Measurements from ENCODE around the gene STIM2. TPM values are rescaled to one million over a fixed set of nuclear protein-coding genes. Genes with fewer than 3 reads are reported as not detected.

The STIM2 gene
- total and polyA plus RNA-seq, 10 donors: 26.8 to 66.6 (median 49.1) TPM

DNA sequence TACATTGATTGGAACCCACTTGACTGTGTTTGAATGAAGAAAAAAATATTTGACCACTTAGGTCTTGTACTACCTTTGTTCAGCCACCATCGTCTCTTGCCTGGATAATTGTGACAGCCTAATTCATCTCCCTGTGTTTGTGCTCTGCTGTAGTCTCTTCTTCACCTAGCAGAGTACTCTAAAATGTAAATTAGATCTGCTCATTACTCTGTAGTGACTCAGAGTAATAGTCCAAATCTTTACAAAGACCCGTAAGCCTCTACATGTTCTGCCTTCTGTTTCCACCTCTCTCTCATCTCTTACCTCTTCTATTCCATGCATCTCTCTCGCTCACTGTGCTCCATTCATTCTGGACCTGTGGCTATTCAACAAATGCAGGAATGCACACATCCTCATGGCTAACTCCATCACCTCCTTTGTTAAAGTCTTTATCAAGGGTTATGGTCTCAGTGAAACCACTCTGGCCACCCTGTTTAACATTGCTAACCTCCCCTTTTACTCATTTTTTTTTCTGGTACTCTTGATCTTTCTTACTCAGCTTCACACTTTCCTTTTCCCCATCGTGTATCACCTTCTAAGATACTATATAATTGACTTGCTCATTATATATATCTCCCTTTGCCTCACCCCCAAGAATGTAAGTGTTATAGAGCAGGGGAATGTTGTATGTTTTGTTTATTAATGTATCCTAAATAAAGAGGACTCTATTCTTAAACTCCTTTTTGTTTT is 98.4 kb downstream of the STIM2 start:
- WGBS, 5 donors: 78 to 85% (median 82%) methylated on average over 4 of the region's 4 CpGs

DNA sequence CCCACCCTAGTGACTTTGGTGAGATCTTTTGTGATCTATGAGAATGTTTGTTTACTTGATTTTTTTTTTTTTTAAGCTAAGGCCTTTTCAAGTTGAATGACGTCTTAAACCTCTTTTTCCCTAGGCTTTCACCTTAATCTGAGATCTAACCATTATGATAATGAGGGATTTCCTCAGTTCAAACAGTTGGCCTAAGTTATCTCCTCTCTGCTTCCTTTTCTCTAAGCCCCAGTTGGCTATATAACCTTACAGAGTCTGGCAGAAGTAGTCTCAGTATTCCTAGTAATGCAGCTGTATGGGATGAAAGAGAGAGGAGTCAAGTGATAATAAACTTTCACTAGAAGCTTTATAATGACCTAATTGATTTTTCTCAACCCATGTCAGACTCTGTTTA is 99.0 kb downstream of the STIM2 start:
- 44 to 54% (median 45%) methylated on average over 1 of the region's 1 CpG for WGBS, 5 donors

More for the DNA sequence above, 98.4 kb downstream of the STIM2 start:
- H3K4me3 ChIP-seq: no peak overlapping the region
- no peak for TF ChIP-seq POLR2AphosphoS5 (IDR thresholded peaks at IDR 0.05)
- TF ChIP-seq, protein P1, sequence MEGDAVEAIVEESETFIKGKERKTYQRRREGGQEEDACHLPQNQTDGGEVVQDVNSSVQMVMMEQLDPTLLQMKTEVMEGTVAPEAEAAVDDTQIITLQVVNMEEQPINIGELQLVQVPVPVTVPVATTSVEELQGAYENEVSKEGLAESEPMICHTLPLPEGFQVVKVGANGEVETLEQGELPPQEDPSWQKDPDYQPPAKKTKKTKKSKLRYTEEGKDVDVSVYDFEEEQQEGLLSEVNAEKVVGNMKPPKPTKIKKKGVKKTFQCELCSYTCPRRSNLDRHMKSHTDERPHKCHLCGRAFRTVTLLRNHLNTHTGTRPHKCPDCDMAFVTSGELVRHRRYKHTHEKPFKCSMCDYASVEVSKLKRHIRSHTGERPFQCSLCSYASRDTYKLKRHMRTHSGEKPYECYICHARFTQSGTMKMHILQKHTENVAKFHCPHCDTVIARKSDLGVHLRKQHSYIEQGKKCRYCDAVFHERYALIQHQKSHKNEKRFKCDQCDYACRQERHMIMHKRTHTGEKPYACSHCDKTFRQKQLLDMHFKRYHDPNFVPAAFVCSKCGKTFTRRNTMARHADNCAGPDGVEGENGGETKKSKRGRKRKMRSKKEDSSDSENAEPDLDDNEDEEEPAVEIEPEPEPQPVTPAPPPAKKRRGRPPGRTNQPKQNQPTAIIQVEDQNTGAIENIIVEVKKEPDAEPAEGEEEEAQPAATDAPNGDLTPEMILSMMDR (IDR thresholded peaks at IDR 0.05 in 8 of 11, conservative IDR thresholded peaks at IDR 0.05 in 3 of 11): no peak
- no peak for TF ChIP-seq POLR2A (IDR thresholded peaks at IDR 0.05)
- no peaks in the 10 kb centered on the region for H3K9me3 ChIP-seq
- peaks cover 0 to 32% (median 8%) of the 10 kb centered on the region in 6 donors for H3K4me1 ChIP-seq
- H3K27ac ChIP-seq: no peak overlapping the region
- no peak for DNase-seq
- peaks cover 0 to 32% (median 6%) of the 10 kb centered on the region in 6 donors for H3K36me3 ChIP-seq
- intact Hi-C loops (cut with DNase I; ENCODE audit: low total_unique reads): no loop called here
- no peaks in the 10 kb centered on the region for H3K27me3 ChIP-seq (replicated peaks in 1 of 7)

DNA sequence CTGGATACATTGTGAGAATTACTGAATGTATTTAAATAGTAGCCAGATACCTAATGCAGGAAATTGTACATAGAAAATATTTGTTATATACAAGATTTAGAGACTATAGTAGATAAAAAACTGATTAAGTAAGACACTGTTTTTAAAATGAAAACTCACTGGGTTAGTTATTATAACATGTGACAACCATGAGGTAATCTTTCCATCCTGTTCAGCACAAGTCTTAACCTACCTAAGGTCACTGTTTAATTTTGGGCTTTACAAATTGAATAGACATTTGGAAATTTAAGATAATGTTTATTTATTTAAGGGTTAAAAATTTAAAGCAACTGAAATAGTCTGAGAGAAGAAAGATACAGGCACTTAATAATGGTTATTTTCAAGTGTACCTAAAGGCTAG is 102.1 kb downstream of the STIM2 start:
- H3K36me3 ChIP-seq: peaks cover 0 to 29% (median 6%) of the 10 kb centered on the region in 6 donors
- H3K4me1 ChIP-seq: peaks cover 0 to 32% (median 6%) of the 10 kb centered on the region in 6 donors
- intact Hi-C loops (cut with DNase I; ENCODE audit: low total_unique reads): no loop called here
- no peaks in the 10 kb centered on the region for H3K9me3 ChIP-seq
- no peak overlapping the region for H3K27ac ChIP-seq
- no peak overlapping the region for H3K4me3 ChIP-seq
- no peaks in the 10 kb centered on the region for H3K27me3 ChIP-seq (replicated peaks in 1 of 7)
- TF ChIP-seq POLR2AphosphoS5 (IDR thresholded peaks at IDR 0.05) (no peak), POLR2A (IDR thresholded peaks at IDR 0.05) (no peak)
- TF ChIP-seq, protein P1 (IDR thresholded peaks at IDR 0.05 in 8 of 11, conservative IDR thresholded peaks at IDR 0.05 in 3 of 11): no peak
- DNase-seq: no peak

More for the DNA sequence above, 99.0 kb downstream of the STIM2 start:
- intact Hi-C loops (cut with DNase I; ENCODE audit: low total_unique reads): no loop called here
- H3K36me3 ChIP-seq: peaks cover 0 to 32% (median 6%) of the 10 kb centered on the region in 6 donors
- peaks cover 0 to 31% (median 4%) of the 10 kb centered on the region in 6 donors for H3K4me1 ChIP-seq
- H3K27ac ChIP-seq: no peak overlapping the region
- no peaks in the 10 kb centered on the region for H3K27me3 ChIP-seq (replicated peaks in 1 of 7)
- H3K4me3 ChIP-seq: no peak overlapping the region
- TF ChIP-seq POLR2AphosphoS5 (IDR thresholded peaks at IDR 0.05): no peak
- no peak for TF ChIP-seq POLR2A (IDR thresholded peaks at IDR 0.05)
- TF ChIP-seq, protein P1 (IDR thresholded peaks at IDR 0.05 in 8 of 11, conservative IDR thresholded peaks at IDR 0.05 in 3 of 11): no peak
- no peak for DNase-seq
- no peaks in the 10 kb centered on the region for H3K9me3 ChIP-seq

DNA sequence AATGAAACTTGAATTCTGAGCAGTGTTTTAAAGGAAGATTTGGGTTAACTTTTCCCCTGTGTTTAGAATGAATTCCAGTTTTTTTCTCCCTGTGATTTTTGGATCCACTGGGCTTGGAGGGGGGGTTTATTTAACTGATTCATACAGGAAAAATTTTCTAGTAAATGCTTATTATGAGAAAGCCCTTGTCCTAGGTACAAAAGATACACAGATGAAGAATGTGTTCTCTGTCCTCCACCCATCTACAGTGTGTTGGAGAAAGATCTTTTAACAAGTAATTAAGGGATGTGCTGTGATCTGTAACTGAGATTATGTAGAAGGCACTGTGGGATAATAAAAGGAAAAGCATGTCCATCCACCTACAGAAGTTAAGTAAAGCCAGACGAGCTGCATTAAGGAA is 103.9 kb downstream of the STIM2 start:
- Histone ChIP-seq H3K9me3 (no peaks in the 10 kb centered on the region), H3K4me1 (peaks cover 0 to 31% (median 5%) of the 10 kb centered on the region in 6 donors), H3K36me3 (peaks cover 0 to 11% (median 0%) of the 10 kb centered on the region in 6 donors), H3K4me3 (no peak overlapping the region), H3K27ac (no peak overlapping the region), H3K27me3 (replicated peaks in 1 of 7) (no peaks in the 10 kb centered on the region)
- no peak for DNase-seq
- intact Hi-C loops (cut with DNase I; ENCODE audit: low total_unique reads): no loop called here
- WGBS, 5 donors: 55 to 80% (median 79%) methylated on average over 1 of the region's 1 CpG
- TF ChIP-seq, protein P1 (IDR thresholded peaks at IDR 0.05 in 8 of 11, conservative IDR thresholded peaks at IDR 0.05 in 3 of 11): no peak
- TF ChIP-seq POLR2AphosphoS5 (IDR thresholded peaks at IDR 0.05): no peak
- no peak for TF ChIP-seq POLR2A (IDR thresholded peaks at IDR 0.05)

Data from spleen (tissue), 11 donors.